K562 (cell line): ENCODE measurements around the gene USB1. TPM values are rescaled to one million over a fixed set of nuclear protein-coding genes. Genes with fewer than 3 reads are reported as not detected.

Source experiments
- BRCA1 ChIP-seq, 2 experiments: fragments of 450-650 bp in 1 of 2; sonication (generic) in 1 of 2; formaldehyde crosslinking in 1 of 2; IDR thresholded peaks; 2 replicates each; pipeline versions ENCODE4 v1.5.0 to v1.6.1; 2017 to 2020; ENCODE audit warnings: mild to moderate bottlenecking in 1 of 2, missing genetic modification reagents in 1 of 2
- ELK3 ChIP-seq: fragments of 450-650 bp; formaldehyde crosslinking; IDR thresholded peaks from 2 replicates; pipeline ENCODE4 v1.4.0; 2020; ENCODE audit warnings: mild to moderate bottlenecking
- HDAC1 ChIP-seq, 2 experiments: fragments of 450-650 bp; IDR thresholded peaks; 2 replicates each; pipeline ENCODE4 v1.6.1; 2016 to 2017; ENCODE audit warnings: inconsistent platforms in 1 of 2, mild to moderate bottlenecking in 1 of 2, moderate library complexity in 1 of 2
- IRF2 ChIP-seq: sonication (generic); formaldehyde crosslinking; IDR thresholded peaks from 2 replicates; pipeline ENCODE4 v1.8.1; 2022; ENCODE audit warnings: mild to moderate bottlenecking, missing genetic modification reagents
- JUND ChIP-seq, 2 experiments: IDR thresholded peaks; 2 replicates in 1 of 2; 3 replicates in 1 of 2; pipeline ENCODE4 v1.6.1; 2011; ENCODE audit warnings: borderline replicate concordance in 2 of 2, low read depth in 2 of 2, low read length in 2 of 2, improper control_type of control experiment in 1 of 2, missing biosample characterization in 1 of 2, missing genetic modification characterization in 1 of 2, missing genetic modification reagents in 1 of 2
- LEF1 ChIP-seq: fragments of 450-650 bp; IDR thresholded peaks from 2 replicates; pipeline ENCODE4 v1.6.1; 2016; ENCODE audit warnings: mild to moderate bottlenecking
- MCM3 ChIP-seq: fragments of 450-650 bp; IDR thresholded peaks from 2 replicates; pipeline ENCODE4 v1.6.1; 2016
- MTA2 ChIP-seq: fragments of 450-650 bp; IDR thresholded peaks from 2 replicates; pipeline ENCODE4 v1.6.1; 2016; ENCODE audit warnings: low read depth
- MYBL2 ChIP-seq, 2 experiments: fragments of 450-650 bp in 1 of 2; sonication (generic) in 1 of 2; formaldehyde crosslinking in 1 of 2; IDR thresholded peaks; 2 replicates each; pipeline versions ENCODE4 v1.6.1 to v1.8.1; 2017 to 2022; ENCODE audit warnings: borderline replicate concordance in 1 of 2, inconsistent platforms in 1 of 2, low read depth in 1 of 2, mild to moderate bottlenecking in 1 of 2, missing genetic modification reagents in 1 of 2, moderate library complexity in 1 of 2
- NFYB ChIP-seq: IDR thresholded peaks from 2 replicates; pipeline ENCODE4 v1.6.1; 2011; ENCODE audit warnings: mild to moderate bottlenecking, moderate library complexity; ENCODE audit not compliant: insufficient read length; ENCODE audit errors: extremely low read depth
- SPI1 ChIP-seq: IDR thresholded peaks from 2 replicates; pipeline ENCODE4 v1.6.1; 2011; ENCODE audit warnings: low read depth, low read length, control low read depth, borderline replicate concordance
- STAT5A ChIP-seq: IDR thresholded peaks from 2 replicates; pipeline ENCODE4 v1.6.1; 2012; ENCODE audit warnings: low read length, inconsistent platforms, borderline replicate concordance
- ZNF184 ChIP-seq: sonication (generic); formaldehyde crosslinking; IDR thresholded peaks from 2 replicates; pipeline ENCODE4 v1.5.0; 2020; ENCODE audit warnings: missing genetic modification reagents
- ZNF197 ChIP-seq: fragments of 200-800 bp; sonication (Bioruptor generic); IDR thresholded peaks from 2 replicates; pipeline ENCODE4 v1.6.1; 2016; ENCODE audit warnings: low read depth, missing genetic modification characterization, missing compliant biosample characterization
- ZNF253 ChIP-seq: fragments of 250-450 bp; sonication (Bioruptor Pico); conservative IDR thresholded peaks from 2 replicates; pipeline ENCODE4 v1.6.1; 2021; ENCODE audit warnings: mild to moderate bottlenecking
- ZNF707 ChIP-seq: fragments of 250-450 bp; sonication (Bioruptor Pico); conservative IDR thresholded peaks from 2 replicates; pipeline ENCODE4 v1.8.0; 2022; ENCODE audit warnings: inconsistent platforms, mild to moderate bottlenecking, moderate library complexity
- polyA plus RNA-seq, 8 experiments: library from polyadenylated mRNA; depleted of rRNA in 4 of 8; stranded (reverse) in 5 of 8; unstranded in 3 of 8; fragments of >200 nt; fragmentation: Nextera tagmentation in 2 of 8; fragmentation: Illumina TruSeq in 1 of 8; extraction: Ambion mirVana in 2 of 8; extraction: Trizol in 1 of 8; gene quantifications; 2 replicates each; pipeline versions ENCODE4 v1.2.1 to v1.2.3, GENCODE V29; 2011 to 2014; ENCODE audit warnings: inconsistent platforms in 1 of 8, missing spikeins in 1 of 8
- total RNA-seq, 7 experiments: library from RNA; depleted of rRNA in 6 of 7; stranded (reverse); fragments of >200 nt in 6 of 7; fragmentation: Illumina TruSeq in 2 of 7; extraction: Trizol in 2 of 7; gene quantifications; 2 replicates each; pipeline versions ENCODE4 v1.2.1 to v1.2.3, GENCODE V29; 2011 to 2021; ENCODE audit warnings: low replicate concordance in 1 of 7
- TF ChIP-seq, protein P1 (sequence below): sonication (generic); formaldehyde crosslinking; IDR thresholded peaks from 2 replicates; pipeline ENCODE4 v1.8.0; 2022; ENCODE audit warnings: mild to moderate bottlenecking, missing genetic modification reagents
- TF ChIP-seq, protein P2 (sequence below): fragments of 450-650 bp; formaldehyde crosslinking; IDR thresholded peaks from 2 replicates; pipeline ENCODE4 v1.4.0; 2022; ENCODE audit warnings: missing genetic modification characterization
- TF ChIP-seq, protein P3 (sequence below): sonication (generic); formaldehyde crosslinking; IDR thresholded peaks from 2 replicates; pipeline ENCODE4 v1.8.0; 2022; ENCODE audit warnings: missing genetic modification reagents, mild to moderate bottlenecking, borderline replicate concordance
- TF ChIP-seq, protein P4 (sequence below): fragments of 250-450 bp; sonication (Bioruptor Pico); IDR thresholded peaks from 2 replicates; pipeline ENCODE4 v1.8.0; 2021; ENCODE audit warnings: borderline replicate concordance, mild to moderate bottlenecking, moderate library complexity; ENCODE audit not compliant: poor library complexity, severe bottlenecking
- TF ChIP-seq, protein P5 (sequence below), 2 experiments: fragments of 450-650 bp in 1 of 2; sonication (generic) in 1 of 2; formaldehyde crosslinking in 1 of 2; IDR thresholded peaks in 1 of 2; conservative IDR thresholded peaks in 1 of 2; 2 replicates each; pipeline versions ENCODE4 v1.6.1 to v1.8.1; 2016 to 2023; ENCODE audit warnings: mild to moderate bottlenecking in 2 of 2, moderate library complexity in 2 of 2, inconsistent platforms in 1 of 2, missing genetic modification reagents in 1 of 2

Gene USB1
- total and polyA plus RNA-seq, 9 of the 15 experiments (the other 6 are each of a cell fraction or from before 2014, with no cell fraction given), result 11.6 to 73.6 (median 19.4) TPM

- no peak for TF ChIP-seq BRCA1 (IDR thresholded peaks at IDR 0.05)
- no peak for TF ChIP-seq BRCA1 (CRISPR knock-in tag; IDR thresholded peaks at IDR 0.05)
- TF ChIP-seq JUND (IDR thresholded peaks at IDR 0.05; ENCODE audit: borderline replicate concordance, low read depth, low read length), result peak; percentile 65
- no peak; the same call in 2 of the 3 replicates for TF ChIP-seq JUND (tag; IDR thresholded peaks at IDR 0.05; ENCODE audit: borderline replicate concordance, low read depth, low read length)
- TF ChIP-seq MTA2, result 0 out of 2 replicates have a peak, but pooled peaks have one; percentile 6
- no peak for TF ChIP-seq NFYB
- TF ChIP-seq, protein P1, sequence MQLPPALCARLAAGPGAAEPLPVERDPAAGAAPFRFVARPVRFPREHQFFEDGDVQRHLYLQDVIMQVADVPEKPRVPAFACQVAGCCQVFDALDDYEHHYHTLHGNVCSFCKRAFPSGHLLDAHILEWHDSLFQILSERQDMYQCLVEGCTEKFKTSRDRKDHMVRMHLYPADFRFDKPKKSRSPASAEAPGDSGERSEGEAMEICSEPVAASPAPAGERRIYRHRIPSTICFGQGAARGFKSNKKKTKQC (CRISPR knock-in tag), result no peak
- TF ChIP-seq, protein P2, sequence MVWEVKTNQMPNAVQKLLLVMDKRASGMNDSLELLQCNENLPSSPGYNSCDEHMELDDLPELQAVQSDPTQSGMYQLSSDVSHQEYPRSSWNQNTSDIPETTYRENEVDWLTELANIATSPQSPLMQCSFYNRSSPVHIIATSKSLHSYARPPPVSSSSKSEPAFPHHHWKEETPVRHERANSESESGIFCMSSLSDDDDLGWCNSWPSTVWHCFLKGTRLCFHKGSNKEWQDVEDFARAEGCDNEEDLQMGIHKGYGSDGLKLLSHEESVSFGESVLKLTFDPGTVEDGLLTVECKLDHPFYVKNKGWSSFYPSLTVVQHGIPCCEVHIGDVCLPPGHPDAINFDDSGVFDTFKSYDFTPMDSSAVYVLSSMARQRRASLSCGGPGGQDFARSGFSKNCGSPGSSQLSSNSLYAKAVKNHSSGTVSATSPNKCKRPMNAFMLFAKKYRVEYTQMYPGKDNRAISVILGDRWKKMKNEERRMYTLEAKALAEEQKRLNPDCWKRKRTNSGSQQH, result no peak
- TF ChIP-seq ZNF184, result no peak
- TF ChIP-seq IRF2 (CRISPR knock-in tag), result no peak
- no peak for TF ChIP-seq MYBL2 (IDR thresholded peaks at IDR 0.05; ENCODE audit: low read depth)
- TF ChIP-seq MYBL2 (CRISPR knock-in tag; IDR thresholded peaks at IDR 0.05; ENCODE audit: borderline replicate concordance), result no peak
- TF ChIP-seq, protein P3, sequence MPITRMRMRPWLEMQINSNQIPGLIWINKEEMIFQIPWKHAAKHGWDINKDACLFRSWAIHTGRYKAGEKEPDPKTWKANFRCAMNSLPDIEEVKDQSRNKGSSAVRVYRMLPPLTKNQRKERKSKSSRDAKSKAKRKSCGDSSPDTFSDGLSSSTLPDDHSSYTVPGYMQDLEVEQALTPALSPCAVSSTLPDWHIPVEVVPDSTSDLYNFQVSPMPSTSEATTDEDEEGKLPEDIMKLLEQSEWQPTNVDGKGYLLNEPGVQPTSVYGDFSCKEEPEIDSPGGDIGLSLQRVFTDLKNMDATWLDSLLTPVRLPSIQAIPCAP (CRISPR knock-in tag), result no peak
- TF ChIP-seq HDAC1 (IDR thresholded peaks at IDR 0.05), result peak in 1 of 2 experiments; percentile 52; a peak in 1 of 4 replicates
- TF ChIP-seq, protein P4, sequence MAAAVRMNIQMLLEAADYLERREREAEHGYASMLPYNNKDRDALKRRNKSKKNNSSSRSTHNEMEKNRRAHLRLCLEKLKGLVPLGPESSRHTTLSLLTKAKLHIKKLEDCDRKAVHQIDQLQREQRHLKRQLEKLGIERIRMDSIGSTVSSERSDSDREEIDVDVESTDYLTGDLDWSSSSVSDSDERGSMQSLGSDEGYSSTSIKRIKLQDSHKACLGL (CRISPR knock-in tag), result no peak
- TF ChIP-seq MCM3, result peak; percentile 86; the same call in 1 of the 2 replicates
- no peak for TF ChIP-seq ZNF253 (CRISPR knock-in tag)
- TF ChIP-seq LEF1, result no peak
- TF ChIP-seq ZNF197 (CRISPR knock-in tag), result no peak
- TF ChIP-seq ELK3 (CRISPR knock-in tag), result no peak
- TF ChIP-seq SPI1, result no peak
- TF ChIP-seq, protein P5, sequence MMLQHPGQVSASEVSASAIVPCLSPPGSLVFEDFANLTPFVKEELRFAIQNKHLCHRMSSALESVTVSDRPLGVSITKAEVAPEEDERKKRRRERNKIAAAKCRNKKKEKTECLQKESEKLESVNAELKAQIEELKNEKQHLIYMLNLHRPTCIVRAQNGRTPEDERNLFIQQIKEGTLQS (IDR thresholded peaks at IDR 0.05), result no peak
- TF ChIP-seq, protein P5 (CRISPR knock-in tag; conservative IDR thresholded peaks at IDR 0.05), result no peak
- no peak for TF ChIP-seq STAT5A
- no peak for TF ChIP-seq ZNF707
Measured at GRCh38 chr16:57977418-57978069, 23.7 kb upstream of the USB1 start (continued).
